ENCODE results near the gene DIP2C.
"Not testable (repeated sequence)": the region's sequence is repeated elsewhere in the genome, so short reads cannot be mapped to it uniquely, and the experiment has no call there.

DIP2C gene

DNA sequence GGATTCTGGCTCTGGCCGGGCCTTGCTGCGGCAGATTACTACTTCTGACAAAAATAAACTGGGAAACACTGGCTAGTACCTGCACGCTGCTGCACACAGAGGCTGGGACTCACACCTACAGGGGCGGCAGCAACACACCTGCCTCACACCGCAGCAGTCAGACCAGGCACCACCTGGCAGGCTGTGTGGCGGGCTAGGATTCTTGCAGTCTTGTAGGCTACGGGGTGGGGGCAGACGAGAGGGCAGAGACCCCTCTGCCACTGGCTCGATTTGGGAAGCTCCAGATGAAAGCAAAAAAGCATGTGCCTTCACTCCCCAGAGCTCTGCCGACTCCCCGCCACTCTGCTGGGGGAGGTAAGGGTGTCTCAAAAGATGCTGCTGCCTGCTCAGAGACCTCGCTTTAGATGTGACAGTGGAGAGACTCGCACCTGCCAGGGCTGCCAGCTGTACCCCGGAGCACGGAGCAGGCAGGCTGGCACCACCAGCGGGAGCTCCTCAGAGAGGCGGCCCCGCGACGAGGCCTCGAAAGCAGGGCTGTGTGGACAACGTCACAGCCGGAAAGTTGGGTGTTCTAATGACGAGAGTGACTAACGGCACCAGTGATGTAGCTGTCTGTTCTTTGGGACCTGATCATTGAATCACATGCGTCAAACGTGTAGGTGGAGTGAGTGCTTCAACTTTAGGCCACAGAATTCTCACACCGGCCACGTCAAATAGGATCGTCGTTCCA, 303.7 kb downstream of the DIP2C start:
- DNase-seq, result no peak

DNA sequence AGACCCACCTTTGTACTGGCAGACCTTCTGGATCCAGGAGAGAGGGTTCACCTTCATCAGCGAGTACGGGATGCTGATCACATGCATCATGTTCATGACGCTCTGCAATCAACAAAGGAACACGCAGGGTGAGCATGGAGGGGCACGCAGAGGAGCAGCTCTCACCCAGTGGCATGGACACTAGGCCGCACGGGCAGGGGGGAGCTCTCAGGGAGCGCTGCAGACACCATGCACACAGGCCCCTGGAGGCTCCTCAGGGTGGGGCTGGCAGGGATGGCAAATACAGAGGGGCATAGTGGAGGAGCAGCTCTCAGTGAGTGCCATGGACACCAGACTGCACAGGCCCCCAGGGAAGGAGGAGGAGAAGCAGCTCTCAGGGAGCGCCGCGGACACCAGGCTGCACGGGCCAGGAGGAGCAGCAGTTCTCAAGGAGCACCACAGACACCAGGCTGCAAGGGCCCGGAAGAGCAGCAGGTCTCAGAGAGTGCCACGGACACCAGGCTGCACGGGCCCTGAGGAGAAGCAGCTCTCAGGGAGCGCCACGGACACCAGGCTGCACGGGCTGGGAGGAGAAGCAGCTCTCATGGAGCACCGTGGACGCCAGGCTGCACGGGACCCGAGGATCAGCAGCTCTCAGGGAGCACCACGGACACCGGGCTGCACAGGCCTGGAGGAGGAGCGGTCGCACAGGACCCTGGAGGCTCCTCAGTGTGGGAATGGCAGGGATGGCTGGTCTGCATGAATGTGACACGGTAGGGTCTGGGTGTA, 304.7 kb downstream of the DIP2C start:
- no peak for DNase-seq

DNA sequence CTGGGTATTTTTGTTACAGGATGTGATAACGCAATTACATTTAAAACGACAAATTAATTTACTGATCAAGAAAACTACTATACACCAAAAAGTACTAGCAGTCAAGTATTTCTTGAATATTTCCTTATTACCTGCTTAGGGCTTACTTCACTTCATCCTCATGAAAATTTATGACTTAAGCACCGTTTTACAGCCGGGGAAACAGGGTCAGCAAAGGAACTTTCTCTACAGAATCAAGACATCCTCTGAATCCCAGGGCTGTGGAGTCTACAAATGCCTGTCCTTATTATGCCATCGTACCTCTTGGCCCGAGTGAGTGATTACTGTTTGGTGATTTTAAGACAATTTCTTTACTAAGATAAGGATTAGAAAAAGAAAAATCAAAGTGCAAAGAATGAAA, 305.9 kb downstream of the DIP2C start:
- DNase-seq, result no peak

DNA sequence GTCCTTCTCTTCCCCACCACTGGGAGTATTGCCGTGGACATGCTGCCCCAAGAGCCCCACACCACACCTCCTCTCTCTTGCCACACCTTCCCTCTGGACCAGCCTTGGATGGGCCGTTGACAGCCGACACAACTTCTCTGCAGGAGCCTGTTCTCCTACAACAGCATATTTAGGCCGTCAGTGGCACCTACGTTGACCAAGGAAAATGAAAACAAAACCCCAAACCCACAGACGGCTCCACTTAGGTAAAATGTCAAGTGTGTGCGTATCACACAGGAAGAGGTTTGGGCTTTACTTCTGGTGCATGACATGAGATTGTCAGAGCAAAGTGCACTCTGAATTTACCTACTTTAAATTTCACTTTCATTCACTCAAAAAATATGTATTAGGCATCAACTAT, 307.7 kb downstream of the DIP2C start:
- no peak for DNase-seq

DNA sequence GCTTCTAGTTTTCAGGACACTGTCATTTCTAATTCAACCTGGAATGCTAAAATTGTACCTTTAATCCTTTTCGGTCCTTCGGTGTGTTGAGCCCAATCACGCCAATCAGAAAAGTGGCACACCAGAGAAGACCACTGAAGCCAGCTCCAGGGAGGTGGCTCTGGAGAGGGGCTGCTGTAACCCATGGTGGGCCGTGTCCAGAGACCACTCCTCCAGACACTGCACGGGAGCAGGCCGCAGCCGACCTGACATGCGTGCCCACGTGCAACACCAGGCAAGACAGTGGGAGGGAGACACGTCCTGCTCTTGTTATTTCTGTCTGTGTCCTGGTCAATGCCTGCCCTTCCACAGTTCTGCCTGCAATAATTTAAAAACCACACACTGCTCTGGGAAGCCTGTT, 308.1 kb downstream of the DIP2C start:
- no peak for DNase-seq

DNA sequence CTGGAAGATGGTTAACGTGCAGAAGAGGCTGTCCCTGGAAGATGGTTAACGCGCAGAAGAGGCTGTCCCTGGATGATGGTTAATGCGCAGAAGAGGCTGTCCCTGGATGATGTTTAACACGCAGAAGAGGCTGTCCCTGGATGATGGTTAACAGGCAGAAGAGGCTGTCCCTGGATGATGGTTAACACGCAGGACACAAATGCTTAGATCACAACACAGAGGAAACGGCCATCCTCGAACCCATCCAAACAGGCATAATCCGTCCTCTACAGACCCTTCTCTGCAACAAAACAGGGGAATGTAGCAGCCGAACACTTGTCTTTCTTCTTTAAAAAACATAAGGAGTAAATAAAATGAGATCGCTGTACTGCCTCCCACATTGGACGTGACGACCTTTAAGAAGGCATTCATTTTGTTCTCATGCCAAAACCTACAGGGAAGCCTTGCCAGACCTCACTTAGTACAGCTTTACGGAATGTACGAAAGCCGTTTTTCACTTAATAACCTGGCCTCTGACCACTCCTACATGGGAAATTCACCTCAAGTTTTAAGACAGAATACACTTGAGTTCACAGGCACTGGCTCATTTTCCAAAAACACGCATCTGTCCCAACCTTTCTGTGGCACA, 309.0 kb downstream of the DIP2C start:
- peak; percentile 72 for DNase-seq

DNA sequence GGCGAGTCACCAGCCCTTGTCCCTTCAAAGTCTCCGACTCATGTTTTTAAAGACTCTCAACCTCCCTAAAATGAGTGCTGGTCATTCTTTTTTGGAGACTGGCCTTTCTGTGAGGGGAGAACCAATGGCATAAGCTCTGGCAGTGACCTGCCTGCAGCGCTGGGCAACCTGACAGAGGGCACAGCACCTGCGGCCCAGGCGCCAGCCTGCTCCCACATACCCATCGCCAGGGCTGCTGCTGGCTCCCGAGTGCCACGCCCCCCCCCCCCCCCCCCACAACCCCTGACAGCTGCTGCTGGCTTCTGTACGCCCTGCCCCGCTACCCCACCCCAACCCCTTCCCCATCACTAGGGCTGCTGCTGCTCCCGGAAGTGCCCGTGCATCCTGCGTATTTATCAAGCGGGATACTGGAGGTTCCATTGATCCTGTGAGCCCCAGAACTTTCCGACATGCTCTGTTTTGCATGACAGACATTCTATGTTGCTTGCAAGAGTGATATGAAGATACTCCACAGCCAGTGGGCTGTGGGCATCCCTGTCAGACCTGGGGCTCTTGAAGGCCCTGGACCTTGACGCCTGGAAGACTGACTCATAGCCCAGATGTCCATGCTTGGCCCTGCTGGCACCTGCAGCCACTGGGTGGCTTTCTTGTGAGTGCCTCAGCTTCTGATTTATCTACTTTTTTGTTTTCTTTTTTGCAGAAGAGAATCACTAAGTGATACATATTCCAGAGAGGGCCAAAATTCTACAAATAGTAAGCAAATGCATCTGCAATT, 310.4 kb downstream of the DIP2C start:
- no peak for DNase-seq

DNA sequence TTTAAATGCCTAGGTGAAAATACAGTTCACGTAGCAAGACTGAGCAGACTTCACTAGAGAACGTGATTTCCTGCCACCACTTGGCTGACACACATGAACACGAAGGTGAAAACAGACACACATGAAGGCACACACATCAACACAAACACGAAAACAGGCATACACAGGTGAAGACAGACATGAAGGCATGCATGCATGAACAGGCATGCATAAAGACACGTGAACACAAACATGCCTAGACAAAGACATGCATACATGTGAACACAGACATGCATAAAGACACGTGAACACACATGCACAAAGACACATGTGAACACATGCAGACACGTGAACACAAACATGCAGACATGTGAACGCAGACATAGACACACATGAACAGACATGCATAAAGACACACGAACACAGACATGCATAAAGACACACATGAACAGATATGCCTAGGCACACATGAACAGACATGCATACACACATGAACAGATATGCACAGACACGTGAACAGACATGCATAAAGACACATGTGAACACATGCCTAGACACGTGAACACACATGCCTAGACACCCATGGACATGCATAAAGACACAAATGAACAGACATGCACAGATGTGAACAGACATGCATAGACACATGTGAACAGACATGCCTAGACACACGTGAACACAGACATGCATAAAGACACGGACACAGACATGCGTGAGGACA, 311.1 kb downstream of the DIP2C start:
- DNase-seq, result no peak

DNA sequence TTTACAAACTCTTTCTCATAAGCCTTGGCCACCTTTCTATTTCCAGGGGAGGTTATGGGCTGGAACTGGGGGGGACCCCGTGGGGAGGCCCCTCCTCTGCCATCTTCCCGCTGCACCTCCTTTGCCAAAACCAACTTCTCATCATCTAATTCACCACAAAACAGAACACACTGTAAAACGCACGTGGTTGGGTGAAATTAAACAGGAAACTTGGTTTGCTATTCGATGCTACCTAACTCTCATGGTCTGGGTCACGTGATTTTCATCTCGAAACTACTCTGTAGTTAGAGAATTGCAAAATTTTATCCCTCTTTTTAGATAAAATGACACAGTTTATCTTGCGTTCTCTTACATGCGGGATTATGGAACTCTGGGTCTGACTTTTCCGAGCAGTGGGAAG, 312.2 kb downstream of the DIP2C start:
- DNase-seq, result no peak

DNA sequence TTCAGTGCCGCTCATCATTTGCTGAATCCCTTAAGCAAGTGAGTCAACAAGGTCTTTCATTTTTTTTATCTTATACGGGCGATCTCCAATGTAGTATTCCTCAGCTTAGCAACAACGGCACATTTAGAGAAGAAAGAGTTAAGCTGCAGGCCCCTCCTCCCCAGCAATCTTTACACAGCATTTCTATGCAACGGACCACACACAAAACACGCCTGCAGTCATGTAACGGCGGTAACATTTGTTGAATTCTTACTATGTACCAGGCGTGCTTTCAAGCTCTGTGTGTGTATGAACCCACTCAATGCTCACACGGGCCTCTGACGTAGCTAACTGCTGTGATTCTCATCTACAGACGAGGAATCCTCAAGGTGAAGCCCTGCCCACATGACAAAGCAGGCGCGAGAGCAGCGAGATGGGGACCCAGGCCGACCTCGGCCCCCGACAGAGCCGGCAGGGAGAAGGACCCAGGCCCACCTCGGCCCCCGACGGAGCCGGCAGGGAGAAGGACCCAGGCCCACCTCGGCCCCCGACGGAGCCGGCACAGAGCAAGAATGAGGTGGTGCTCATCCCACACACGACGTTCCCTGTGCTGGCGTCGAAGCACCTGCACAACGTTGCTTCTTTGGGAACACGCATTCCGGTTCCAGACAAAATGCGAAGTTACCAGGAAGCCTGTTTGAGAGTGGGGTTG, 313.5 kb downstream of the DIP2C start:
- DNase-seq, result no peak

DNA sequence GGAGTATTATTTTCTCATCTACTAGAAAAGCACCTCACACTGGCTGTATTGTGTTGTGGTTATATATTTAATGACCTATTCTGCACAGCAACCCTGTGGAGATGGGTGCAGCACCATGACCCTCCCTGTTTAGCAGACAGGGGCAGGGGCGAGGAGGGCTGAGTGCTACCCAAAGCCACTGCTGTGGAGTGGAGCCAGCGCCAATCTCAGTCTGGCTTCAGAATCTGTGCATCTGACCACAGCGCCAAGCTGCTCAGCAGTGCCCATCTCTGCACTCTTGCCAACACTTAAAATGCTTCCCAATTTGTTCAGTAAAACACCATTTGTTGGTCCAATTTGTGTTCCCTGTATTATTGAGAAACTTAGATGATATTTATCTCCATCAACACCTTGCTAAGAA, 315.1 kb downstream of the DIP2C start:
- DNase-seq, result no peak

DNA sequence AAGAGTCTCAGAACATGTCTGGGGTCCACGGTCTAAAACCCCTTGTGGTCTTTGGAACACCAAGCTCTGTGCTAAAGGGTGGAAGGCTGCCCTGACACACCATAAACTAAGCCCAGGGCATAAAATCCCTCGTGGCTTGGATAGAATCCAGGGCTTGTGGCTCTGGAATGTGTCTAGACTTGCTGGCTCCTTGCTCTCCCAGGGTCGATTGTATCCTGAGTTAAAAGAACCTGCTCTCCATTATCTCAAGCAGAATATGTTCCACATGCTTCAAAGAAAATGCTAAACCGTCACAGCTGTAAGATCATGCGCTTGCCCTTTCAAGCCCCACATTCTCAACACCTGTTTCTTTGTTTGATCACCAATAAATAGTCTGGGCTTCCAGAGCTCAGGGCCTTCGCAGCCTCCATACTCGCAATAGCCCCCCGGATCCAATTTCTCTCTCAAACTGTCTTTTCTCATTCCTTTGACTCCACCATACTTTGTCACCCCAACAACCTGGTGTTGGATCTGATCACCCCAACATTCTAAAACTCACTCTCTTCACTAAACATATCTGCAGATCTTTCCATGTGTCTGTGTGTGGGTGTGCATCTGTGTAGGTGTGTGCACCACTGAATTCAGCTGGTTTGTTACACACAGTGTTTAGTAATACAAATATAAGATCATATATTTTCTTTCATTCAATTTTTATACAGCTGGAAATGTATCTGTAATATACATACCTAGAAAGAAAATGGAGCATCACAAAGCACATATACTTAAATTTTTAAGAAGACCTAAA, 315.8 kb downstream of the DIP2C start:
- peak; percentile 94 for DNase-seq

DNA sequence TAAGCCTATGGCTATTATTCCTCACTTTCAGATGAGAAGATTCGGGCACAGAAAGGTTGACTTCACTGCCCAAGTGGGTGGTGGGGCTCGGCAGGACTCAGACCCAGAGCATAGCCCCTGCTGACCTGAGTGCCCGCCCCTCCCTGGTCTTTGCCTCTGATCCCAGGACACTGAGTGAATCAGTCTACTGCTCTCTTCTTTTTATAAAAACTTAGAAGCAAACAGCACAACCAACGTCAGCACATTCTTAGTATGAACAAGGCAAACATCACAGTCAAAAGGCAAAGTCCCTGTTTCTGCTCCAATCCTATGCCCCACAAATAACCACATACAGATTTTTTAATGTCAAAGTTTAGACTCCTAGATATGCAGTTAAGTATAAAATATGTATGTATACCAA, 316.5 kb downstream of the DIP2C start:
- peak; percentile 66 for DNase-seq

DNA sequence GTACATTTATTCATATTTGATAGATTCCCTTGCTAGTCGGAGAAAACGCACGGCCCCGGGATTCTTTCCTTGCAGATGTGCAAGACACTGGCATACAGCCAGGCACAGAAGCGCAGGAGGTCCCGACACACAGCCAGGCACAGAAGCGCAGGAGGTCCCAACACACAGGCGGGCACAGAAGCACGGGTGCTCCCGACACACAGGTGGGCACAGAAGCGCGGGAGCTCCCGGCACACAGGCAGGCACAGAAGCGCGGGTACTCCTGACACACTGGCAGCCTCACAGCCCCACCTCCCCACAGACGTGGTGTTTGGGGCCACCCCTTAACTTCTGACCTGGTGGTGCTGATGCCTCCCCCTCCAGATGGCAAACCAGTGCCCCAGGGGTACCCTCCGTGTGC, 316.9 kb downstream of the DIP2C start:
- peak; percentile 29 for DNase-seq

DNA sequence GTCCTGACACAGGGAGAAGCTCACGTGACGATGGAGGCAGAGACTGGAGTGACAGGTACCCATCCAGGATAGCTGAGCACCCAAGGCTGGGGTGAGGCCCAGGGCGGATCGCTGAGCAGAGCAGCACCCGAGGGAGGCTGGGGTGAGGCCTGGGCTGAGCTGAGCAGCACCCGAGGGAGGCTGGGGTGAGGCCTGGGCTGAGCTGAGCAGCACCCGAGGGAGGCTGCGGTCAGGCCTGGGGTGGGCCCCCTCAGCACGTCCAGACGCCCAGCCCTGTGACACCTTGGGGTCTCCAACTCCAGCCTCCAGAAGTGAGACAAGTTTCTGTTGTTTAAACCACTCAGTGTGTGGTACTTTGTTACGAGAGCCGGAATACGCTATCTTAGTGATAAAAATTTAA, 318.0 kb downstream of the DIP2C start:
- DNase-seq, result no peak

DNA sequence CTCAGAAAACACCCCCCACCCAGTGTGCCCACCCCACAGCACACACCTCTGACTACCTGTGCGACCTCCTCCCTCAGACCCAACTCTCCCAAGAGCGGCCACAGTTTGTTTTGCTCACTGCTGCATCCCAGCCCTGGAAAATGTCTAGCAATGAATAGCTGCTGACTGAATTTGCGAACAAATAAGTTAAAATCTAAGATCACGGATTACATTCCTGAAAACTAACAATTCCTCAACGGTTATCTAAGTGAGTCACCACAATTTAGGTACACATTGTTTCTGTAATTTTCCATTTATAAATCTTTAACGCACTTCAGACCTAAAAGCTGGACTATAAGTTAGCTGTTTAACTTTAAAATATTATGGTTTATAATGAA, 319.0 kb downstream of the DIP2C start:
- DNase-seq, result peak; percentile 16

DNA sequence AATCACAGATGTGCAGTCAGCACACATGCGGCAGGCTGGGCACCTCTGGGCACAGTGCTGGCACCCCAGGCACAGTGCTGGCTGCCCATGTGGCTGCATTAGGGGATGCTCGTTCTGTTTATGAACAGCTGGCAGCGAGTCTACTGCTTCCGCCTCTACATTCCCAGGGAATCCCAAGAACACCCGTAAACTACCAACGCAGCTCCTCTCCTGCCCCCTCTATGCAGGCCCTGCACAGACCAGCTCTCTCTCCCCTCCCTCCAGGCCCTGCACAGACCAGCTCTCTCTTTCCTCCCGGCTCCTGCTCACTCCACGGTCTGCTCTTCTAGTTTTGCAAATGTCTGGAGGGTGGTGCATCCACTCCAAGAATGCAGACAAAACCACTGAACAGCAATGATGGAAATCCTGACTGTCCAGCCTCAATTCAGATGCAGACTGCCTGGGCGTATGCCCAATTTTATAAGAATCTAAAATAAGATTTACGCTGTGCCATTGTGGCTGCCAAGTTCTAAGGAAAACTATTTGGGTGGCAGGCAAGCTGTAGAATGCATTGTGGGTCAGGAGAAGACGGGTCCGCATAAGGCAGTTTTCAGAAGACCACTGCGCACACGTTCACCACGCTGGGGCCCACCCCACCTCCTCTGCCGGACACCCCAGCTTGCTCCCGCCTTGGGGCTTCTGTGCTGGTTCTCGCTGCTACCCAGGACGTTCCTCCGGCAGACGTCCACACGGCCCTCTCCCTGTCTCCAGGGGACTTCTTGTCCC, 319.6 kb downstream of the DIP2C start:
- peak; percentile 97 for DNase-seq

DNA sequence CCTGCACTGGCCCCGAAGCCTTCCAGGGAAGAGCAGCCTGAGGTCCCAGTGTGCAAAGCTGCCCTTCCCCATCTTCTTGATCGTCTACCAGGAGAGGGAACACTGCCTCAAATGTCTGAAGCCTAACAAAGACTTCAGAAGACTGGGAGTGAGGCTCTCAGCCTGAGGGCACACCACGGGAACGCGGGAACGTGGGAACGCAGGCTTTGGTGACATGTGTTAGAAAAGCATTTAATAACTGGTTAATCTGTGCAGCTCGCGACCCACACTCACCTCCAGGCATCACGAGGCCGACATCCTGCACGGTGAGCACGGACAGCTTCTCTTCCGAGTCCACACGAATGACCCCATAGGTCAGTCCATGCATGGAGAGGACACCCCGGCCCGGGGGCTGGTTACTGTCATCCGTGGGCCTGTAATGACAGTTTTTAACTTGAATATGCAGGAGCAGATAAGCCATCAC, 320.2 kb downstream of the DIP2C start:
- no peak for DNase-seq

DNA sequence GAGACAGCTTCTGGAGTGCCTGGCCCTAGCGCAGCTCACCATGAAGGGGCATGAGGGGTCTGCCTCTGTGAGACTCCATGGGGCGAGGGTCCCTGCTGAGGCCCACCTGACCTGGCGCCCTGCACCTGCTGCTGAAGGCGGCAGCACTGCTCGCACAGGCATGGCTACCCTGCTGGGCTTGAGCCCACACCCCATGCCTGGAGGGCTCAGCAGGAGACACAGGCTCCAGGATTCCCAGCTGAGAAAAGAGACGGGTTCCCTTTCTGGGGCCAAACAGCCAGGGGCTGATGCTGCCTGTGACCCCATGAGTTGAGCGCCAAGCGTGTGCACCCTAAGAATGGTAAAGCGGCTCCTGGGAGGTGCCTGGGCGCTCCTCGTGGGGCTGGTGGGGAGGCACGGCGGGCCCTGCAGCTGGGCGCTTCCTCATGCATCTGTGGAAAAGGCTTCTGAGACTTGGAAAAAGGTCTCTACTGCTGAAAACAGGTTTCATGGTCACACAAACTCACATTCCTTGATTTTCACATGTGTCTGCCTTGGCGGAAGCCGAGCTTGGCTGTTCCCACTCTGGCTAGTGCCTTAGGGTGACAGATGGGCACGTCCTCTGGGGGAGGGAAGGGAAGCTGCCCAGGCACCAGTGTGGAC, 320.8 kb downstream of the DIP2C start:
- no peak for DNase-seq

DNA sequence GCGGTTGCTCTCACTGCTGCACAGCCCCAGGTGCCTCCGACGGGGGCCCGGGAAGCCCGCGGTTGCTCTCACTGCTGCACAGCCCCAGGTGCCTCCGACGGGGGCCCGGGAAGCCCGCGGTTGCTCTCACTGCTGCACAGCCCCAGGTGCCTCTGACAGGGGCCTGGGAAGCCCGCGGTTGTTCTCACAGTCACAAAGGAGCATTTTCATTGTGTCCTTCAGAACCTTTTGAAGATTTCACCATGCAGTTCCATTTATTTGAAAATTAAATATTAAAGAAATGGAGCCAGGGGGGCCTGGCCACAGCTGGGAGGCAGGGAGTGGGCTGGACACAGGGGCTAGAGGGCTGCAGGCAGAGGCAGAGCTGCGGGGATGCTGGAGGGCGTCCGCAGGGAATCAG, 321.4 kb downstream of the DIP2C start:
- DNase-seq, result not testable (repeated sequence)
